ENCODE results near the gene ALPI. TPM values are rescaled to one million over a fixed set of nuclear protein-coding genes. Genes with fewer than 3 reads are reported as not detected.

The ALPI gene
- total and polyA plus RNA-seq, 5 donors = not detected

DNA sequence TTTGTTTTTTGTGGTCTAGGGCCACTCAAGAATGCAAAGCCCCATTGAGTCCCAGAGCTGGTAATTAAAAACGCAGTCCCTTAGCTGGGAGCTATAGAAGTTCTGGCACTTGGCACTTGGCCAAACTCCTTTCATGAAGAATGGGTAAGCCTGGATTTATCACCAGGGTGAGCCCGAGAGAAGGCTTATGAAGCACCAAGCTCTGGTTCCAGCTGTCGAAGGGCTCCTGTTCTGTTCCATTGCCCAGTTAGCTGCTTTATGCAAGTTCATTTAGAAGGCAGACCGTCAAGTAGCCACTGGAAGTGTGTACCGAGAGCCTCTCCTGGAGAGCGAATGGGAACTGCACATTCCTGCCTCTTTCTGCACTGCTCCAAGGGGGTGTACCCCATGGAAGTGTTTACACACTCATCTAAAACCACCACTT, 17.5 kb downstream of the ALPI start:
- intact Hi-C loops (cut with DNase I) = no loop called here
- Histone ChIP-seq H3K4me1 (ENCODE audit: control insufficient read depth, insufficient read depth, low read length) (no peaks in the 10 kb centered on the region), H3K9me3 (ENCODE audit: control insufficient read depth, low read length) (no peaks in the 10 kb centered on the region), H3K4me3 (ENCODE audit: low read length) (no peak overlapping the region), H3K27me3 (ENCODE audit: control insufficient read depth, insufficient read depth) (no peaks in the 10 kb centered on the region), H3K27ac (ENCODE audit: low read length) (no peak overlapping the region)
- DNase-seq (no peak), ATAC-seq (peak in 1 of 2 donors; percentile 24)
- 22% methylated on average over 6 of the region's 6 CpGs for WGBS

DNA sequence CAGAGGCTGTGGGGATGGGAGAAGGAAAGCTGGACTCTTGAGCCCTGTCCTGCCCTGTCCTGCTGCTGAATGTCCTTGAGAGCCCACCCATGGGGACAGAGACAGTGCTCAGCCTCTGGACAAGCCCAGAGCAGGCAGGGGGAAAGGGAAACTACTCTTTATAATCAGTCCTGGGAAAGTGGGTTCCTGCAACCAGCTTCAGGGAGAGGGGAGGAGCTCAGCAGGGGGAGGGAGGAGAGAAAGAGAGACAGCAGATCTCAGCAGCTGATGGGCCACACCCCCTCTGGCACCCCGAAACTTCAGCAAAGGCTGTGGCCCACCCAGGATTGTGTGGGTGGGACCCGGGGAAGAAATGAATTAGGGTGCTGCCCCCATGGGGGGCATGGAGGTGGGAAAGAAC, 20.1 kb downstream of the ALPI start:
- Histone ChIP-seq H3K27ac (ENCODE audit: low read length) (no peak overlapping the region), H3K4me3 (ENCODE audit: low read length) (no peak overlapping the region), H3K4me1 (ENCODE audit: control insufficient read depth, insufficient read depth, low read length) (no peaks in the 10 kb centered on the region), H3K27me3 (ENCODE audit: control insufficient read depth, insufficient read depth) (no peaks in the 10 kb centered on the region), H3K9me3 (ENCODE audit: control insufficient read depth, low read length) (no peaks in the 10 kb centered on the region)
- ATAC-seq = no peak
- DNase-seq = no peak
- intact Hi-C loops (cut with DNase I) = no loop called here
- WGBS = 66% methylated on average over 2 of the region's 2 CpGs

DNA sequence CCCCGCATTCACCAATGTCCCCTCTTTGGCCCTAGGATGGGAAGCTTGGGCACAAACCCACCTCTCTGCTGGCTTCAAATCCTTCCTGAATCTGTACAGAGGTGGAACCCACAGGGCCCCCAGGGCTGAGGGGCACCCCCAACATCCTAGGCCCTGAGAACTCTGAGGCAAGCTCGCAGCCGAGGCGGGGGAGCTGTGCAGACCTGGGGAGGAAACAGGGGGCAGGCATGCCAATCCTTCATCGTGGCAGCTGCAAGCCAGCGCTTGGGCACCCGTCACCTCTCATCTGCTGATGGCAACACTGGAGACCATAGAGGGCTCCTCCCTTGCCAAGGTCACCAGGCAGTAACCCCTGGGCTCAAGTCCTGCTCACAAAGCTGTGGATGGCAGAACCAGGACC, 20.8 kb downstream of the ALPI start:
- ATAC-seq = no peak
- WGBS = 89% methylated on average over 7 of the region's 7 CpGs
- Histone ChIP-seq H3K27ac (ENCODE audit: low read length) (no peak overlapping the region), H3K27me3 (ENCODE audit: control insufficient read depth, insufficient read depth) (no peaks in the 10 kb centered on the region), H3K9me3 (ENCODE audit: control insufficient read depth, low read length) (no peaks in the 10 kb centered on the region), H3K4me3 (ENCODE audit: low read length) (no peak overlapping the region), H3K4me1 (ENCODE audit: control insufficient read depth, insufficient read depth, low read length) (no peaks in the 10 kb centered on the region)
- intact Hi-C loops (cut with DNase I) = no loop called here
- no peak for DNase-seq

- H3K27me3 ChIP-seq (ENCODE audit: control insufficient read depth, insufficient read depth) = no peaks in the 10 kb centered on the region
- H3K4me3 ChIP-seq (ENCODE audit: low read length) = no peak overlapping the region
- DNase-seq = no peak
- 88% methylated on average over 13 of the region's 13 CpGs for WGBS
- ATAC-seq = no peak
- H3K4me1 ChIP-seq (ENCODE audit: control insufficient read depth, insufficient read depth, low read length) = no peaks in the 10 kb centered on the region
- no peaks in the 10 kb centered on the region for H3K9me3 ChIP-seq (ENCODE audit: control insufficient read depth, low read length)
- intact Hi-C loops (cut with DNase I) = no loop called here
- H3K27ac ChIP-seq (ENCODE audit: low read length) = no peak overlapping the region
Measured at GRCh38 chr2:232477751-232478510, 22.0 kb downstream of the ALPI start.

DNA sequence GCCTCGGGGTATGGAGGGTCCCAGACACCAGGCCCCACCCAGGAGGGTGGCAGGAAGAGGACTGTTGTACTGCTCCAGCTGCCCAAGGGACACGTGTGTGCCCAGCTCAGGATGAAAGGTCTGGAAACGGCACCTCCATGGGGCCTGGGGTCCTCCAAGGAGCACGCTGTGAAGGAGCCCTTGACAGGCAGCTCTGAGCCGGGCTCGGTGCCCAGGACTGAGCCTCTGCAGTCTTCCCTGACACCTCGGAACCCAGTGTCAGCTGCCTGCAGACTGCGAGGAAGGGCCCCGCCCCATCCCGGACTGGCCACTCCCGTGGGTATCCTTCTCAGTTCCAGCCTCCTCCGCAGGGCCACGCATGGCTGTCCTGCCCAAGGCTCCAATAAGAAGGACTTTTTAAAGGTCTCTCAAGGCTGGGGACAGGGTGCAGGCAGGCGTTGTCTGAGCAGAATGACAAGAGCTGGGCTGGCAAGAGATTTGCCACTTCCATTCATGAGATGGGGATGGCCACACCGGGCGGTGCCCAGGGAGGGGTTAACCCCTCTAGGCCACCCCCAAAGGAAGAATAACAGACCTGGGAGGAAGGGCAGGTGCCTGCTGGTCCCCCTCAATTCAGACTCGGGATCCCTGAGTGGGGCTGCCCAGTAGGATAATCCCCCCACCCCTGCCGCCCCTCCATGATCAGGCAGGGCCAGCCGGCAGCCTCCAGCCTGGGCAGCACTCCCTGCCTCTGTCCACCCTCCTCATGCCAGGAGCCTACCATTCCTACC, 22.8 kb downstream of the ALPI start:
- H3K4me1 ChIP-seq (ENCODE audit: control insufficient read depth, insufficient read depth, low read length) = no peaks in the 10 kb centered on the region
- no peaks in the 10 kb centered on the region for H3K27me3 ChIP-seq (ENCODE audit: control insufficient read depth, insufficient read depth)
- intact Hi-C loops (cut with DNase I) = no loop called here
- H3K9me3 ChIP-seq (ENCODE audit: control insufficient read depth, low read length) = no peaks in the 10 kb centered on the region
- 68% methylated on average over 19 of the region's 19 CpGs for WGBS
- H3K4me3 ChIP-seq (ENCODE audit: low read length) = no peak overlapping the region
- peak in 1 of 3 donors; percentile 23 for DNase-seq
- H3K27ac ChIP-seq (ENCODE audit: low read length) = no peak overlapping the region
- ATAC-seq = no peak

- DNase-seq (peak in 2 of 3 donors; percentile 23 to 31), ATAC-seq (no peak)
- intact Hi-C loops (cut with DNase I) = no loop called here
- H3K27me3 ChIP-seq (ENCODE audit: control insufficient read depth, insufficient read depth) = no peaks in the 10 kb centered on the region
- H3K27ac ChIP-seq (ENCODE audit: low read length) = no peak overlapping the region
- 80% methylated on average over 21 of the region's 21 CpGs for WGBS
- no peaks in the 10 kb centered on the region for H3K9me3 ChIP-seq (ENCODE audit: control insufficient read depth, low read length)
- H3K4me1 ChIP-seq (ENCODE audit: control insufficient read depth, insufficient read depth, low read length) = no peaks in the 10 kb centered on the region
- H3K4me3 ChIP-seq (ENCODE audit: low read length) = no peak overlapping the region
Measured at GRCh38 chr2:232479341-232480200, 23.6 kb downstream of the ALPI start.

DNA sequence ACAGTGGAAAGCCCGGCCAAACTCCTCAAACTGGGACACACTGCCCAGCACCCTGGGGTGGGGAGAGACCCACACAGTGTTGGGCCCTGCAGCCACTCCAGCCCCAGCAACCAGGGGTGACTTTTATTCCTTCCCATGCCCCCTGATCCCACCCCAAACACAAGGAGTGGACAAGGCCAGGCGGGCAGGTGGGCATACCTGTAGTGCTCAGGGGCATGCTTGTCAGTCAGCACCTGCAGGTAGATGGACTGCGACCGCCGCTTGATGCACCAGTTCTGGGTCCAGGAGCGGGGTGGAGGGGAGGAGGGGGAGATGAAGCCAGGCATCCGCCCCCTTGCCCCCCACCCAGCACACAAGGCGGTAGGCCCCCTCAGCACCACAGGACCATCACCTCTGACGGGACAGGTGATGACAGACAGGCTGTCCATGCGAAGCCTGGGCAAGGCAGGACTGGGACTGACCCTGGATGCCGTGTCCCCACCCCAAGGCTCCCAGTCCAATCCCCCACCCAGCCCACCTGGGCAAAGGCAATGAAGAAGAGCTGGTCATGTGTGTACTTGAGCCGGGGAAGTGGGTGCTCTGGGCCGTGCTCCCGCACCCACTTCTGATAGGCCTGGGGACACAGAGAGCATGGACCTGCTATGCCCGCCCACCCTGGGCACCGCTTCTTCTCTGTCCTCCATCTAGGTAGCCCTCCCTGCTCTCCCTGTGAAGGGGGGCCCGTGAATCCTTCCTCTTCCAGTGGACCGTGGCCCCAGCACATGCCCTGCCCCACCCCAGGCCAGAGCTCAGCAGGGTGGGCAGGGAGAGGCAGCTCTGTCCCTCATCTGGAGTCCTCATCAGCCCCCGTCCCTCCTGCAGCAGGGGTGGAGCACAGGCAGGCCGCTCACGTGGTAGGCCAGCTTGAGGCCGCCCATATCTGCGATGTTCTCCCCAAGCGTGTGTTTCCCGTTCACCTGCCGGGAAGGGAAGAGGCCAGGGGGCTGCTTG, 24.5 kb downstream of the ALPI start:
- H3K4me3 ChIP-seq (ENCODE audit: low read length) = no peak overlapping the region
- no peak for ATAC-seq
- WGBS = 80% methylated on average over 26 of the region's 26 CpGs
- no peak overlapping the region for H3K27ac ChIP-seq (ENCODE audit: low read length)
- intact Hi-C loops (cut with DNase I) = no loop called here
- H3K9me3 ChIP-seq (ENCODE audit: control insufficient read depth, low read length) = no peaks in the 10 kb centered on the region
- peak in 1 of 3 donors; percentile 30 for DNase-seq
- H3K27me3 ChIP-seq (ENCODE audit: control insufficient read depth, insufficient read depth) = no peaks in the 10 kb centered on the region
- no peaks in the 10 kb centered on the region for H3K4me1 ChIP-seq (ENCODE audit: control insufficient read depth, insufficient read depth, low read length)

DNA sequence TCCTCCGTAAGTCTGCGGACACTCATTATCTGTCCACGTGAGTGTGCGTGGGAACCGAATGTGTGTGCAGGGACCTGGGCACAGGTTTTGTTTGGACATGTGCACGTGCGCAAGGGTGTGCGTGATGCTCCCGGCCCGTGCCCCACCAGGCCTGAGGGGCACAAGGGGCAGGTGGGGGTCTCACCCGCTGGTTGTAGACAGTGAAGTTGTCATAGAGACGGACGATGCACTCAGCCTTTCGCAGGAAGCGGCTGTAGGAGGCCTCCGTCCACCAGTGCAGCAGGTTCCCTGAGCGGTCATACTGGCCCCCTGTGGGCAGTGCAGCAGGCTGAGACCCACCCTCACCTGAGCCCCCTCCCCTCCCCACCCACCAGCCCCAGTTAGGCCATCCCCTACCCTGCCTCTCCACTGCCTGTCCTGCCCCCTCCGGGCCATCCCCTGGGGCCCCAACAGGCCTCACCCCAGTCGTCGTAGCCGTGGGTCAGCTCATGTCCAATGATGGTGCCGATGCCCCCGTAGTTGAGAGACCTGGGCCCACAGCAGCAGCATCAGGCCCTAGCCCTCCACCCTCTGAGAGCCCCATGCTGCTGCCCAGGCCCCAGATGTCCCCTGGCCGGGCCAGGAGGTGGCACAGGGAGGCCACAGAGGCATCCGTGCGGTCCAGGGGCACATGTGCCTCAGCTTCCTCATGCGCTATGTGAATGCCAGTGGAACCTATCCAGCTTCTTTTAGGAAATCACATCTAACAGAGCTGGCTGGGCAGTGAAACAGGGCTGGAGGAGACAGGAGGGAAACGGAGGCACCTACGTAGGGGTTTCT, 25.6 kb downstream of the ALPI start:
- no peak overlapping the region for H3K27ac ChIP-seq (ENCODE audit: low read length)
- no peaks in the 10 kb centered on the region for H3K27me3 ChIP-seq (ENCODE audit: control insufficient read depth, insufficient read depth)
- ATAC-seq (no peak), DNase-seq (peak in 2 of 3 donors; percentile 29 to 31)
- no peaks in the 10 kb centered on the region for H3K4me1 ChIP-seq (ENCODE audit: control insufficient read depth, insufficient read depth, low read length)
- no peak overlapping the region for H3K4me3 ChIP-seq (ENCODE audit: low read length)
- H3K9me3 ChIP-seq (ENCODE audit: control insufficient read depth, low read length) = no peaks in the 10 kb centered on the region
- intact Hi-C loops (cut with DNase I) = no loop called here
- 88% methylated on average over 29 of the region's 29 CpGs for WGBS

DNA sequence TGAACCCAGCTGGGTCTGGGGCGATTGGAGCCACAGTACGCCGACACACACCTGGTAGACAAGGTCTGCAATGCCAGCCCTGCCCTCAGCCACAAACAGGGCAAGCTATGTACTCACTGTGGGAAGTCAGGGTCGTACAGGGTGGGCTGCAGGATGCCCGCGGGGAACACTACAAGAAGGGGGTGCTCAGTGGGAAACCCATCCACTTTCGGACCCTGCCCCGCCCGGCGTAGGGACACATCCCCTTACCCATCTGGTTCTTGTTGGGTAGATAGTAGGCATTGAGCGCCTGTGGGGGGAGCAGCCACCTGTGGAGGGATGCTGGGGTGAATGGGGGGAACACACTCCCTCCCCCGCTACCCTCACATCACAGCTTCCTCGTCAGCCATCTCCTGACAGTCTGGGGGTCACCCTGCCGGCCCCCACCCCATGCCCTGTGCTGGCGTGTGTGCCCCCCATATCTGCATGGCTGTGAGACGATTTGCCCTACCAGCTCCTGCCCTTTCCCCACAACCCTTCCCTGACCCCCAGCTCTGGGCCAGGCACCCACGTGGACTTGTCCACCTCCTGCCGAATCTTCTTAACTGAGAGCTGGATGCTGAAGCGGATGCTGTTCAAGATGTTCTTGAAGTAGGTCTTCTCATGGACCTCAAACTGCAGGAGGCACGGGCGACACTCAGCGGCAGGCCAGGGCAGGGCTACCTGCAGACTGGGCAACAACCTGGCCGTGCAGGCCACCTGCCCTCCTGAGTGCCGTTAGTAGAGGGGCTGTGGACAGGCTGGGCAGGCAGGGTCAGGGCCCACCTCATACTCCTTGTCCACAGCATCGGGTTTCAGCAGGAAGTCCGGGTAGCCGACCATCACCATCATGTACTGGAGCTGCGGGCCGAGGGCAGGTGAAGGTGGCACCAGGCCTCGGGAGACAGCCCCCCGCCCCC, 26.6 kb downstream of the ALPI start:
- intact Hi-C loops (cut with DNase I) = no loop called here
- DNase-seq (peak in 2 of 3 donors; percentile 35 to 42), ATAC-seq (no peak)
- Histone ChIP-seq H3K4me1 (ENCODE audit: control insufficient read depth, insufficient read depth, low read length) (no peaks in the 10 kb centered on the region), H3K4me3 (ENCODE audit: low read length) (no peak overlapping the region), H3K9me3 (ENCODE audit: control insufficient read depth, low read length) (no peaks in the 10 kb centered on the region), H3K27me3 (ENCODE audit: control insufficient read depth, insufficient read depth) (no peaks in the 10 kb centered on the region), H3K27ac (ENCODE audit: low read length) (no peak overlapping the region)
- 88% methylated on average over 31 of the region's 31 CpGs for WGBS

Data from right cardiac atrium (tissue), 5 donors.